GM12864 (cell line): ENCODE data around the gene GDF15.
"Not testable (repeated sequence)": the region's sequence is repeated elsewhere in the genome, so short reads cannot be mapped to it uniquely, and the experiment has no call there.

Experiments
- DNase-seq: peaks from one replicate; pipeline ENCODE4 v3.0.0-alpha.2; 2011; ENCODE audit warnings: low read depth
- H3K4me3 ChIP-seq: 2 replicates; pipeline ENCODE4 v1.5.1; 2011; ENCODE audit warnings: mild to moderate bottlenecking, low read depth, low read length, control low read depth
- TF ChIP-seq, protein P1 (sequence below): IDR thresholded peaks from 2 replicates; pipeline ENCODE4 v1.5.1; 2011; ENCODE audit warnings: low read depth, mild to moderate bottlenecking, moderate library complexity, low read length, control low read depth, inconsistent platforms; ENCODE audit errors: missing control alignments

Gene GDF15

DNA sequence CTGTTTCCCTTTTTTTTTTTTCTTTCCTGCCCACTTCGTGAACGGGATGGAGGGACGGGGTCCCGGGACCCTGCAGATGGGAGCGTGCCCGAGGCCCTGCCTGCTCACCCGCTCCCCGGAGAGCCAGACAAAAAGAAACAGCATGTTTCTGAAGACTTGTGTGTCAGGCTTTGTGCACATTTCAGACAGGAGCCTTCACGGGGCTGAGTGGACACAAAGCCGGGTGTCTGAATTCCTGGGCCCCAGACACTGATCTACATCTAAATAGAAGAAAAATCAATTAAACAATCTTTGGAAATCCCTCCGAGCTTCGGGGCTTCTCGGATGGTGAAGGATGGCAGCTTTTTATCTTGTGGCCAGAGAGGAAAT lies 41.4 kb upstream of the GDF15 start:
- no peak overlapping the region for H3K4me3 ChIP-seq
- TF ChIP-seq, protein P1, sequence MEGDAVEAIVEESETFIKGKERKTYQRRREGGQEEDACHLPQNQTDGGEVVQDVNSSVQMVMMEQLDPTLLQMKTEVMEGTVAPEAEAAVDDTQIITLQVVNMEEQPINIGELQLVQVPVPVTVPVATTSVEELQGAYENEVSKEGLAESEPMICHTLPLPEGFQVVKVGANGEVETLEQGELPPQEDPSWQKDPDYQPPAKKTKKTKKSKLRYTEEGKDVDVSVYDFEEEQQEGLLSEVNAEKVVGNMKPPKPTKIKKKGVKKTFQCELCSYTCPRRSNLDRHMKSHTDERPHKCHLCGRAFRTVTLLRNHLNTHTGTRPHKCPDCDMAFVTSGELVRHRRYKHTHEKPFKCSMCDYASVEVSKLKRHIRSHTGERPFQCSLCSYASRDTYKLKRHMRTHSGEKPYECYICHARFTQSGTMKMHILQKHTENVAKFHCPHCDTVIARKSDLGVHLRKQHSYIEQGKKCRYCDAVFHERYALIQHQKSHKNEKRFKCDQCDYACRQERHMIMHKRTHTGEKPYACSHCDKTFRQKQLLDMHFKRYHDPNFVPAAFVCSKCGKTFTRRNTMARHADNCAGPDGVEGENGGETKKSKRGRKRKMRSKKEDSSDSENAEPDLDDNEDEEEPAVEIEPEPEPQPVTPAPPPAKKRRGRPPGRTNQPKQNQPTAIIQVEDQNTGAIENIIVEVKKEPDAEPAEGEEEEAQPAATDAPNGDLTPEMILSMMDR: no peak
- DNase-seq: no peak

DNA sequence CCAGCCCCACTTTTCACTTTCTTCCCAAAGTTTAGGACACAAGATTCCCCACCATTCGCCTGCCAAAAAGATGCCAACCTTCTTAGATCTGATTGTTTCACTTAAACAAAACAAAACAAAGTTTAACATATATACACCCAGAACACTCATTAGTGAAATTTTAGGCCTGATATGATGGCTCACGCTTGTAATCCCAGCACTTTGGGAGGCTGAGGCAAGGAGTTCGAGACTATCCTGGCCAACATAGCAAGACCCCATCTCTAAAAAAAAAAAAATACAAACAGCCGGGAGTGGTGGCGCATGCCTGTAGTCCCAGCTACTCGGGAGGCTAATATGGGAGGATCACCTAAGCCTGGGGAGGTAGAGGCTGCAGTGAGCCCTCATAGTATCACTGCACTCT lies 40.7 kb upstream of the GDF15 start:
- TF ChIP-seq, protein P1: no peak
- H3K4me3 ChIP-seq: no peak overlapping the region
- no peak for DNase-seq

DNA sequence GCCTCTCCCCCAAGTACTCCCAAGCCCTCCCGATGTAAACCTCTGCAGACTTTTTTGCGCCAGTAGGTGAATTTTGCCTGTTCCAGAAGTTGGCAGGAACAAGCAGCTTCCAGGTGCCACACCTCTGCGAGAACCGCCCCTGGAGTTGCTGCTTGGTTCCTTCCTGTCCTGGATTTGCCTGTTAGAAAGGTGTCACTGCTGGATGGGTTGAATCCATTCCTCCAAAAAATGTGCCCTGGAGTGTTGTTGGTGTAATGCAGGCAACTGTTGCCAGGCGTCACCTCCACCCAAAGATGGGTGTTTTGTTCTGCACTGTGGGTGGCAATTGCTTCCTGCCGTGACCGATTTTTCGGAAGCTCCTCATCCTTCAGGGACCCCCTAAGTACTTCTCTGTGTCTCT lies 39.9 kb upstream of the GDF15 start:
- TF ChIP-seq, protein P1: no peak
- DNase-seq: no peak
- no peak overlapping the region for H3K4me3 ChIP-seq

DNA sequence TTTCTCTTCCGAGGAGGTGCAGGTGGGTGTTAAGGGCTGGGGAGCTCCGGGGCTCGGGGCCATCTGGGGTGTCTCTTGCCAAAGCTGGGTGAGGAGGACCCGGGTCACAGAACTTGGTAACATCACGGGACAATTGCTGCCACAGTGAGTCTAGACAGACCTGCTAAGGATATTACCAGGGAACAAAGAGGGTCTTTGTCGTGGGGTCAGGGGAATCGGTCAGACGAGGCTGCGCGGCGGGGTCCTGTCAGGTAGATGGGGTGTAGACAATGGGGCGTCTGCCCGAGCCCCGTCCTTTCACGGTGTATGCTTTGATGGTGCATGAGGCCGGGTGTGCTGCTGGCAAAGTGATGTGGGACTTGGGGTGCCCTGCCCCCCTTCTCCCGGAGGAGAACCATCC lies 37.8 kb upstream of the GDF15 start:
- TF ChIP-seq, protein P1: no peak
- no peak overlapping the region for H3K4me3 ChIP-seq

DNA sequence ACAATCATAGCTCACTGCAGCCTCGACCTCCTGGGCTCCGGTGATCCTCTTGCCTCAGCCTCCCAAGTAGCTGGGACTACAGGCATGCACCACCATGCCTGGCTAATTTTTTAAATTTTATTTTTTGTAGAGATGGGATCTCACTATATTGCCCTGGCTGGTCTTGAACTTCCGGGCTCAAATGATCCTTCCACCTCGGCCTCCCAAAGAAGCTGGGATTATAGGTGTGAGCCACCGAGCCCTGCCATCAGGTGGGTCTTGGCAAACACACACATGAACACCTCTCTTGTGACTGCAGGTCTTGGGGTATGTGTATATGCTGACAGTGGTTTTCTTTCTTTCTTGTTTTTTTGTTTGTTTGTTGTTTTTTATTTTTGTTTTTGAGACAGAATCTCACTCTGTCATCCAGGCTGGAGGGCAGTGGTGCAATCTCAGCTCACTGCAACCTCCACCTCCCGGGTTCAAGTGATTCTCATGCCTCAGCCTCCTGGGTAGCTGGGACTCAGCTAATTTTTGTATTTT lies 37.1 kb upstream of the GDF15 start:
- not testable (repeated sequence) for DNase-seq

More for the DNA sequence above, 37.8 kb upstream of the GDF15 start:
- no peak for DNase-seq

DNA sequence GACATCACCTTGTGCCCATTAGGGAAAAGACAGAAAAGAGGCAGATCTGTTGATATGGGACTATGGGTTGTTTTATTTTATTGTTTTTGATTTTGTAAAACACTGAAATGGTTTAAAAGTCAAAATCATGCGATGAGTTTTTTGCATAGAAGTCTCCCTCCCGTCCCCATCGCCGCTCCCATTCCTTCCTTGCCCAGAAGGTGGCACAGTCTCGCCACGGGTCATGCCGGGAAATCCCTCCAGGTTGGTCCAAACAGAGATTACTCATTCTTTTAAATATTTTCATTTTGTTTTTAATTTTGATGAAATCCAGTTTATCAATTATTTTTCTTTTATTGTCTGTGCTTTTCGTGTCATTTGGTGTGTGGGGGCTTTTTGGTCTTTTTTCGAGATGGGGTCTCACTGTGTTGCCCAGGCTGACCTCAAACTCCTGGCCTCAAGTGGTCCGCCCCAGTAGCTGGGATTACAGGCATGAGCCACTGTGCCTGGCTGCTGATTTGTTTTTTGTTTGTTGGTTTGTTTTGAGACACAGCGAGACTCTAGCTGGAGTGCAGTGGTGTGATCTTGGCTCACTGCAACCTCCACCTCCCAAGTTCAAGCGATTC lies 36.3 kb upstream of the GDF15 start:
- no peak for DNase-seq
- H3K4me3 ChIP-seq: no peak overlapping the region
- TF ChIP-seq, protein P1: peak; percentile 66

More for the DNA sequence above, 37.1 kb upstream of the GDF15 start:
- H3K4me3 ChIP-seq: not testable (repeated sequence)

DNA sequence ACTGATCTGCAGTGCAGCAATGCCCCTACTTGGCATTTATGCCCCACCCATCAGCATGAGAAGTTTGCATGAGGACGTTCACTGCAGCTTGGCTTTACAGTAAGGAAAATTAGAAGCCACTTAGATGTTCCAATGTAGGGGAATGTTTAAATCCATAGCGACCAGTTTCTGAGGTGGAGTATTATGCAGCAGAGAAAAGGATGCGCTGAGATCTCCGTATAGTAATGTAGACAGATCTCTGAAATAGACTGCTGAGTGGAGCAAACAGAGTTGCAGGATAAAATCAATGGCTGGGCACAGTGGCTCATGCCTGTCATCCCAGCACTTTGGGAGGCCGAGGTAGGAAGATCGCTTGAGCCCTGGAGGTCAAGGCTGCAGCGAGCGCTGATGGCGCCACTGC lies 35.5 kb upstream of the GDF15 start:
- no peak overlapping the region for H3K4me3 ChIP-seq
- no peak for DNase-seq
- TF ChIP-seq, protein P1: no peak
